VCaP (cell line): ENCODE results near the gene PIWIL1.

ENCODE experiments used
- H3K27ac ChIP-seq: fragments of 450-650 bp; 2 replicates; pipeline ENCODE4 v1.5.1; 2017
- TF ChIP-seq, protein P1 (sequence below): fragments of 450-650 bp; conservative IDR thresholded peaks from 2 replicates; pipeline ENCODE4 v1.5.1; 2017; ENCODE audit warnings: mild to moderate bottlenecking, moderate library complexity

Gene PIWIL1

DNA sequence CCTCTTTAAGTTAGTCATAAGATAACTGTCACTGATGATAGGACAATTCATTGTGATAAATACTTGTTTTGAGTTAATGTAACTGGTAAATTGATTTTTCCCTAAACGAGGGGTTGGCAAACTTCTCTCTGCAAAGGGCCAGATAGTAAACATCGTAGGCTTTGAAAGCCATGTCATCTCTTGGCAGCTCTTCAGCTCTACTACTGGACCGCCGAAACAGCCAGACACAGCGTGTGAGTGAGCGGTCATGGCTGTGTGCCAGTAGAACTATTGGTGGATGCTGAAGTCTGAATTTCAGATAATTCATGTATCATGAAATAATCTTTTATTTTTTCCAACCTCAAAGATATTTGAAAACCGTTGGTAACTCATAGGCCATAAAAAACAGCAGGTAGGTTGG is 9.9 kb downstream of the PIWIL1 start:
- TF ChIP-seq, protein P1, sequence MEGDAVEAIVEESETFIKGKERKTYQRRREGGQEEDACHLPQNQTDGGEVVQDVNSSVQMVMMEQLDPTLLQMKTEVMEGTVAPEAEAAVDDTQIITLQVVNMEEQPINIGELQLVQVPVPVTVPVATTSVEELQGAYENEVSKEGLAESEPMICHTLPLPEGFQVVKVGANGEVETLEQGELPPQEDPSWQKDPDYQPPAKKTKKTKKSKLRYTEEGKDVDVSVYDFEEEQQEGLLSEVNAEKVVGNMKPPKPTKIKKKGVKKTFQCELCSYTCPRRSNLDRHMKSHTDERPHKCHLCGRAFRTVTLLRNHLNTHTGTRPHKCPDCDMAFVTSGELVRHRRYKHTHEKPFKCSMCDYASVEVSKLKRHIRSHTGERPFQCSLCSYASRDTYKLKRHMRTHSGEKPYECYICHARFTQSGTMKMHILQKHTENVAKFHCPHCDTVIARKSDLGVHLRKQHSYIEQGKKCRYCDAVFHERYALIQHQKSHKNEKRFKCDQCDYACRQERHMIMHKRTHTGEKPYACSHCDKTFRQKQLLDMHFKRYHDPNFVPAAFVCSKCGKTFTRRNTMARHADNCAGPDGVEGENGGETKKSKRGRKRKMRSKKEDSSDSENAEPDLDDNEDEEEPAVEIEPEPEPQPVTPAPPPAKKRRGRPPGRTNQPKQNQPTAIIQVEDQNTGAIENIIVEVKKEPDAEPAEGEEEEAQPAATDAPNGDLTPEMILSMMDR: no peak
- no peak overlapping the region for H3K27ac ChIP-seq

- no peak overlapping the region for H3K27ac ChIP-seq
- TF ChIP-seq, protein P1: no peak
Measured at GRCh38 chr12:130350715-130351114, 13.0 kb downstream of the PIWIL1 start.

GRCh38 chr12:130351326-130351725 is 13.6 kb downstream of the PIWIL1 start:
- TF ChIP-seq, protein P1: no peak
- H3K27ac ChIP-seq: no peak overlapping the region

- no peak overlapping the region for H3K27ac ChIP-seq
- TF ChIP-seq, protein P1: no peak
Measured at GRCh38 chr12:130353081-130353480, 15.4 kb downstream of the PIWIL1 start.

- no peak overlapping the region for H3K27ac ChIP-seq
- TF ChIP-seq, protein P1: no peak
Measured at GRCh38 chr12:130354407-130354806, 16.7 kb downstream of the PIWIL1 start.

GRCh38 chr12:130356222-130356621 is 18.5 kb downstream of the PIWIL1 start:
- H3K27ac ChIP-seq: no peak overlapping the region
- TF ChIP-seq, protein P1: no peak

DNA sequence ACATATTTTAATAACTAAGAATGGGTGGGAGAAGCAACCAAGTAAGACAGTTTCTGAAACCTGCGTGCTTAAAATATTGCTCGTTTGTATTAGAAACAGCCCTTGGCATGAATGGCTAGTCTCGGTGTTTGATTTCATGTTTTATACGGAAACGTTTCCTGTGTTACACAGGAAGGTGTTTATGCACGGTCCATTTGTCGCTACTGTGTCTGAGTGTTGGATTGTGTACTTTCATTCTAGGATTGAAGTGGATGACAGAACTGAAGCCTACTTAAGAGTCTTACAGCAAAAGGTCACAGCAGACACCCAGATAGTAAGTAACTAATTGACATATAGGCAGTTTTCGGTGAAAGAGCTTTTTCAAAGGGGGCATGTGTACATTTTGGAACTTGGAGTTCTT is 19.6 kb downstream of the PIWIL1 start:
- no peak overlapping the region for H3K27ac ChIP-seq
- TF ChIP-seq, protein P1: no peak
